Natural killer cell (primary cell): ENCODE data around the gene TBC1D22A. TPM values are rescaled to one million over a fixed set of nuclear protein-coding genes. Genes with fewer than 3 reads are reported as not detected.
A peak's percentile ranks its signal among the peaks of the same experiment; 100 is the strongest.

Experiments used
- ATAC-seq, 3 donors: fragments of 150-1000 bp in 2 of 3; fragments of 200-7000 bp in 1 of 3; cut with Tn5 transposase; 1 replicate in 1 of 3; 2 replicates in 2 of 3; pipeline ENCODE4 v1.10.0; 2021; ENCODE audit warnings: mild to moderate bottlenecking in 2 of 3, moderate library complexity in 2 of 3
- DNase-seq, 2 donors: peaks; one replicate each; pipeline versions ENCODE4 v3.0.0 to v3.0.0-alpha.2; 2013 to 2021; ENCODE audit warnings: mixed read lengths in 1 of 2
- H3K27ac ChIP-seq: one replicate; pipeline ENCODE4 v1.5.1; 2013; ENCODE audit warnings: mild to moderate bottlenecking, low read length
- H3K27me3 ChIP-seq: one replicate; pipeline ENCODE4 v1.6.1; 2013; ENCODE audit warnings: low read length; ENCODE audit not compliant: control insufficient read depth, insufficient read depth
- H3K36me3 ChIP-seq: one replicate; pipeline ENCODE4 v1.6.1; 2013; ENCODE audit warnings: low read length; ENCODE audit not compliant: control insufficient read depth, insufficient read depth
- H3K4me1 ChIP-seq: one replicate; pipeline ENCODE4 v1.6.1; 2013; ENCODE audit warnings: low read length; ENCODE audit not compliant: control insufficient read depth, insufficient read depth
- H3K4me3 ChIP-seq: one replicate; pipeline ENCODE4 v1.5.1; 2013; ENCODE audit warnings: low read length
- H3K9me3 ChIP-seq: one replicate; pipeline ENCODE4 v1.6.1; 2013; ENCODE audit warnings: low read length; ENCODE audit not compliant: control insufficient read depth, insufficient read depth
- H3K27ac Mint-ChIP-seq, 2 donors: one replicate each; pipeline ENCODE4 v1.8.0; 2022; ENCODE audit warnings: mild to moderate bottlenecking in 2 of 2, mixed read lengths in 2 of 2, moderate library complexity in 1 of 2
- H3K27me3 Mint-ChIP-seq, 2 donors: one replicate each; pipeline ENCODE4 v1.8.0; 2022; ENCODE audit warnings: low read depth in 2 of 2, mixed read lengths in 2 of 2
- H3K36me3 Mint-ChIP-seq: one replicate; pipeline ENCODE4 v1.8.0; 2022; ENCODE audit warnings: mixed read lengths
- H3K4me1 Mint-ChIP-seq, 2 donors: one replicate each; pipeline ENCODE4 v1.8.0; 2022; ENCODE audit warnings: mixed read lengths in 2 of 2
- H3K4me3 Mint-ChIP-seq: one replicate; pipeline ENCODE4 v1.8.0; 2022; ENCODE audit warnings: mild to moderate bottlenecking, moderate library complexity, mixed read lengths
- H3K9me3 Mint-ChIP-seq, 2 donors: one replicate each; pipeline ENCODE4 v1.8.0; 2022; ENCODE audit warnings: mixed read lengths in 2 of 2
- CTCF ChIP-seq: fragments of 200-600 bp; IDR thresholded peaks from one replicate; pipeline ENCODE4 v1.8.0; 2022; ENCODE audit warnings: antibody characterized with exemption
- WGBS: methylation state at CpG from one replicate; pipeline ENCODE4 v1.1.7; 2013; ENCODE audit warnings: missing lambda C conversion rate; ENCODE audit not compliant: insufficient coverage; 5-methylcytosine and 5-hydroxymethylcytosine counted together
- intact Hi-C: fragments of 100-400 bp; cut with micrococcal nuclease; formaldehyde crosslinking; loops from one replicate; pipeline ENCODE4 v1.14.2; 2022
- total RNA-seq, 4 donors: library from RNA; stranded (reverse); fragments of 120-200 nt in 1 of 4; gene quantifications; one replicate each; pipeline versions ENCODE4 v1.2.3 to v1.2.4, GENCODE V29; 2013 to 2022

The TBC1D22A gene
- total RNA-seq, 3 donors from 2014 or later (not counting 1 experiment from before 2014, with no cell fraction given), result 47.4 to 53.7 (median 53.2) TPM

- no peaks in the 10 kb centered on the region for H3K9me3 ChIP-seq
- no peaks in the 10 kb centered on the region for H3K27me3 Mint-ChIP-seq
- no peaks in the 10 kb centered on the region for H3K4me1 ChIP-seq
- peaks cover 23% of the 10 kb centered on the region for H3K36me3 ChIP-seq
- no peak overlapping the region for H3K4me3 ChIP-seq
- no peak for ATAC-seq
- H3K27me3 ChIP-seq, result no peaks in the 10 kb centered on the region
- no peaks in the 10 kb centered on the region for H3K36me3 Mint-ChIP-seq
- 97% methylated on average over 12 of the region's 12 CpGs for WGBS
- H3K4me3 Mint-ChIP-seq, result no peak overlapping the region
- TF ChIP-seq CTCF, result no peak
- intact Hi-C loops, result no loop called here
- no peak for DNase-seq
- no peak overlapping the region for H3K27ac ChIP-seq
- H3K27ac Mint-ChIP-seq, result no peak overlapping the region
- H3K9me3 Mint-ChIP-seq, result no peaks in the 10 kb centered on the region
- peaks cover 17 to 37% of the 10 kb centered on the region in 2 donors for H3K4me1 Mint-ChIP-seq
These were observed 217.1 kb downstream of the TBC1D22A start for GRCh38 chr22:46979506-46979905.

GRCh38 chr22:46980392-46980791 is 217.9 kb downstream of the TBC1D22A start:
- TF ChIP-seq CTCF, result no peak
- H3K4me3 ChIP-seq, result no peak overlapping the region
- H3K9me3 Mint-ChIP-seq, result no peaks in the 10 kb centered on the region
- H3K27ac Mint-ChIP-seq, result no peak overlapping the region
- H3K4me1 Mint-ChIP-seq, result peaks cover 12 to 35% of the 10 kb centered on the region in 2 donors
- no peaks in the 10 kb centered on the region for H3K4me1 ChIP-seq
- H3K27ac ChIP-seq, result no peak overlapping the region
- no peak overlapping the region for H3K4me3 Mint-ChIP-seq
- H3K27me3 Mint-ChIP-seq, result no peaks in the 10 kb centered on the region
- peaks cover 22% of the 10 kb centered on the region for H3K36me3 ChIP-seq
- no peaks in the 10 kb centered on the region for H3K27me3 ChIP-seq
- 97% methylated on average over 3 of the region's 3 CpGs for whole genome bisulfite sequencing
- DNase-seq, result no peak
- ATAC-seq, result no peak
- intact Hi-C loops, result no loop called here
- H3K9me3 ChIP-seq, result no peaks in the 10 kb centered on the region
- no peaks in the 10 kb centered on the region for H3K36me3 Mint-ChIP-seq

- no peaks in the 10 kb centered on the region for H3K4me1 ChIP-seq
- H3K27ac Mint-ChIP-seq, result peak overlapping the region in 1 of 2 donors; percentile 14
- H3K9me3 Mint-ChIP-seq, result no peaks in the 10 kb centered on the region
- H3K27me3 Mint-ChIP-seq, result no peaks in the 10 kb centered on the region
- no peaks in the 10 kb centered on the region for H3K36me3 Mint-ChIP-seq
- no peak overlapping the region for H3K27ac ChIP-seq
- intact Hi-C loops, result no loop called here
- peaks cover 16 to 35% of the 10 kb centered on the region in 2 donors for H3K4me1 Mint-ChIP-seq
- TF ChIP-seq CTCF, result no peak
- ATAC-seq (no peak), DNase-seq (no peak)
- H3K9me3 ChIP-seq, result no peaks in the 10 kb centered on the region
- no peak overlapping the region for H3K4me3 Mint-ChIP-seq
- H3K27me3 ChIP-seq, result no peaks in the 10 kb centered on the region
- WGBS, result 98% methylated on average over 14 of the region's 14 CpGs
- peaks cover 5% of the 10 kb centered on the region for H3K36me3 ChIP-seq
- no peak overlapping the region for H3K4me3 ChIP-seq
These were observed 220.2 kb downstream of the TBC1D22A start for GRCh38 chr22:46982635-46983034.

GRCh38 chr22:46983046-46983445 is 220.6 kb downstream of the TBC1D22A start:
- intact Hi-C loops, result no loop called here
- no peak overlapping the region for H3K4me3 Mint-ChIP-seq
- H3K27me3 Mint-ChIP-seq, result no peaks in the 10 kb centered on the region
- H3K9me3 Mint-ChIP-seq, result no peaks in the 10 kb centered on the region
- peaks cover 16 to 35% of the 10 kb centered on the region in 2 donors for H3K4me1 Mint-ChIP-seq
- H3K9me3 ChIP-seq, result no peaks in the 10 kb centered on the region
- DNase-seq, result no peak
- TF ChIP-seq CTCF, result no peak
- H3K36me3 ChIP-seq, result peaks cover 3% of the 10 kb centered on the region
- no peak overlapping the region for H3K4me3 ChIP-seq
- 90% methylated on average over 4 of the region's 4 CpGs for WGBS
- no peak for ATAC-seq
- H3K27ac ChIP-seq, result no peak overlapping the region
- H3K36me3 Mint-ChIP-seq, result no peaks in the 10 kb centered on the region
- no peaks in the 10 kb centered on the region for H3K27me3 ChIP-seq
- H3K4me1 ChIP-seq, result no peaks in the 10 kb centered on the region
- peak overlapping the region in 1 of 2 donors; percentile 14 for H3K27ac Mint-ChIP-seq
